Spinal cord (tissue), 10 donors: ENCODE data around the gene PRDM16. TPM values are rescaled to one million over a fixed set of nuclear protein-coding genes. Genes with fewer than 3 reads are reported as not detected.

ENCODE experiments used
- DNase-seq, 6 donors: peaks; one replicate each; pipeline versions ENCODE4 v3.0.0 to v3.0.0-alpha.2; 2013 to 2015; ENCODE audit warnings: low spot score in 6 of 6, low read depth in 4 of 6
- H3K27ac ChIP-seq: one replicate; pipeline ENCODE4 v1.5.1; 2013; ENCODE audit warnings: low read depth, low read length, control low read depth
- H3K27me3 ChIP-seq: one replicate; pipeline ENCODE4 v1.6.1; 2013; ENCODE audit warnings: low read length; ENCODE audit not compliant: control insufficient read depth, insufficient read depth
- H3K36me3 ChIP-seq: one replicate; pipeline ENCODE4 v1.6.1; 2013; ENCODE audit warnings: low read length; ENCODE audit not compliant: control insufficient read depth, insufficient read depth
- H3K4me1 ChIP-seq: one replicate; pipeline ENCODE4 v1.6.1; 2013; ENCODE audit warnings: low read length; ENCODE audit not compliant: control insufficient read depth, insufficient read depth
- H3K4me3 ChIP-seq: one replicate; pipeline ENCODE4 v1.5.1; 2013; ENCODE audit warnings: low read depth, low read length, control low read depth
- H3K9me3 ChIP-seq: one replicate; pipeline ENCODE4 v1.6.1; 2013; ENCODE audit warnings: low read length; ENCODE audit not compliant: control insufficient read depth, insufficient read depth
- WGBS: methylation state at CpG from one replicate; pipeline ENCODE4 v1.1.5; 2013; ENCODE audit warnings: missing lambda C conversion rate; ENCODE audit not compliant: insufficient coverage; 5-methylcytosine and 5-hydroxymethylcytosine counted together
- polyA plus RNA-seq, 2 donors: library from polyadenylated mRNA; unstranded; fragments of 120-200 nt; gene quantifications; one replicate each; pipeline ENCODE4 v1.2.1, GENCODE V29; 2013; ENCODE audit not compliant: insufficient read length in 2 of 2
- total RNA-seq, 2 donors: library from RNA; depleted of rRNA in 1 of 2; stranded (reverse); fragments of 120-200 nt in 1 of 2; fragments of >200 nt in 1 of 2; gene quantifications; one replicate each; pipeline versions ENCODE4 v1.2.3 to v1.2.4, GENCODE V29; 2013 to 2014
- donor health status: healthy.

The PRDM16 gene
- total and polyA plus RNA-seq, 4 donors: 6.1 to 8.3 (median 7.3) TPM

DNA sequence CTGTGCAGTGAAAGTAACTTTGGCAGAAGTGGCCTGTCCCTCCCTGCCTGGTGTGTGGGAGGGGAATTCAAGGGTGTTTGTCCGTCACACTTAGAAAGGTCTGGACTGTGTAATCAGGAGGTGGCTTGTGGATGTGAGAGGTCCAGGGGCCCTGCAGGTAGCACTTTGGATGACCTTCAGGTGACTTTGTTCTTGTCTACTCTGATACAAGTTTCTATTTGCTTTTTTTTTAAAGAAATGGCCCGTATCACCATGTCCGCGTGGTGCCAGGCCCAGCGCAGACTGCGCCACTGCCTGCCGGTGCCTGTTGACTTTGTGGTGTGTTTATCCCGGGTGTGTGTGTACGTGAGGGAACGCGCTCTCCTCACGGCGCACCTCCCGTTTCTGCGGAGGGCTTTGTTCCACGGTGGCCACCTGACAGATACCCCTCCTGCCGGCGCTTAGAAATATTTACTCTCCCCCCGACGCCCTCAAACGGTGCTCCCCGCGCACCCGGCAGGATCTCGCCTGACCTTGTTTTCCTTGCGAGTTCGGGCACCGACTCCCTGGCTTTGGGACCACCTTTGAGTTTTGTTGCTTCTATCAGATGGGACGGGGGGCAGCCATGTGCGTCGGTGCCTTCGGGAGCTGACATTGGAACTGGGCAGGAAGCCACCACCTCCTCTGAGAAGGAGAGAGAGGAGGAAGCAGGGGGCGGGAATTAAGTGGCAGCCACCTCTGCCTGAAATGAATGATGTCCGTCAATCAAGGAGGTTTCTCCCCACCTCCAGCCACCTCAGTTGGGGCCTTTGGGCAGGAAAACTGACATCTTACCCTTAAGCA is 119.4 kb downstream of the PRDM16 start:
- Histone ChIP-seq H3K9me3 (peaks cover 2% of the 10 kb centered on the region), H3K4me1 (peaks cover 62% of the 10 kb centered on the region), H3K4me3 (no peak overlapping the region), H3K36me3 (peaks cover 36% of the 10 kb centered on the region), H3K27ac (no peak overlapping the region), H3K27me3 (peaks cover 5% of the 10 kb centered on the region)
- no peak for DNase-seq
- WGBS: 87% methylated on average over 33 of the region's 34 CpGs

DNA sequence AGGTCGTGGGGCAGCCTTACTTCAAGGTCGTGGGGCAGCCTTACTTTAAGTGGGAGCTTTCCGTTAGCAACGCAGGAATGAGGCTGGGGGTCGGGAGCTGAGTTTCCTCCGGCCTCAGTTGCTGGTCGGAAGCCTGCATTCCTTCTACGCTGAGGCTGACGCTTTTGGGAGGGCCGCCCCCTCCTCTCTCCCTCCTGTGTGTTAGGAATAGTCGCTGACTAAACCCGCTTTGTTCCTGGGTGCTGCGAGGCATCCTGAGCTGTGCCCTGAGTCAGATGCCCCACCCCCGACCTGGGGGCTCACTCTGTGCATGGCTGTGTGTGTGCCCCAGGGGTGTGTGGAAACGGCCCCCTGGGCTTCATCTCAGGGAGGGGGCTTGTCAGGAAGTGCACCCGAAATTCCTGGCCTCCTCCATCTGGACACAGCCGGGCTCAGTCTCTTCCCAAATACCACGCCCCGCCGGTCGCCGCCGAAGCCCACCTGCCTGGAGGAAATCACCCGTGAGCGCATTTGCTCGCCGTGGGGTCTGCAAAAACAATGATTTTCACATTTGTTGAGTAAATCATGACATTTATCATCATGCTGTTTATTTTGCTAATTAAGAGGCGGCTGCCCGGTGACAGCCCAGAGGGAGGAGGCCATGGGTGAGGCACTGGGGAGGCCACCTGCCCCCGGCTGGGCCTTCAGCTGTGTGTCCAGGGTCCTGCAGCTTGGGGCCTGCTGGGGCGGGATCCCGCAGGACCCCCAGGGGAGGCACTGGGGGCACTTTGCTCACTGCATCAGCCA is 121.4 kb downstream of the PRDM16 start:
- DNase-seq: no peak
- Histone ChIP-seq H3K27me3 (no peaks in the 10 kb centered on the region), H3K4me1 (peaks cover 52% of the 10 kb centered on the region), H3K36me3 (peaks cover 51% of the 10 kb centered on the region), H3K9me3 (peaks cover 2% of the 10 kb centered on the region), H3K27ac (no peak overlapping the region), H3K4me3 (no peak overlapping the region)
- WGBS: 64% methylated on average over 14 of the region's 32 CpGs

DNA sequence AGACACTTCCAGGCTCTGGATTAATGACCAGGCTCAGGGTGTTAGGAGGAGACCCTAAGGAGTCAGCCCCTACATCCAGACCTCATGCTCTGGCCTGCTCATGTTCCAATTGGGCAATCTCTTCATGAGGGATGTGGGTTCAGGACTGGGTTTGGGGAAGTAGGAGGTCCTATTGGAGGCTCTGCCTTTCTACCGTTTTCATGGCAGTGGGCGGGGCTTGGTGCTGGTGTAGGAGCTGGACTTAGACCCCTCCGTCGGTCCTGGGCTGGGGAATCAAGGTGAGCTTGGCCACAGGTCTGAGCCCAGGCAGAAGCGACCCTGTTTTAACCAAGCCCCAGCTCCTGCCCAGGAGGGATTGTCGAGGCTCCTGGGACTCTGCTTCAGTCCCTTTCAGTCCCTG is 123.4 kb downstream of the PRDM16 start:
- no peaks in the 10 kb centered on the region for H3K27me3 ChIP-seq
- H3K36me3 ChIP-seq: peaks cover 46% of the 10 kb centered on the region
- H3K27ac ChIP-seq: no peak overlapping the region
- H3K4me1 ChIP-seq: peaks cover 52% of the 10 kb centered on the region
- 93% methylated on average over 6 of the region's 6 CpGs for WGBS
- peaks cover 2% of the 10 kb centered on the region for H3K9me3 ChIP-seq
- no peak overlapping the region for H3K4me3 ChIP-seq
- DNase-seq: no peak

DNA sequence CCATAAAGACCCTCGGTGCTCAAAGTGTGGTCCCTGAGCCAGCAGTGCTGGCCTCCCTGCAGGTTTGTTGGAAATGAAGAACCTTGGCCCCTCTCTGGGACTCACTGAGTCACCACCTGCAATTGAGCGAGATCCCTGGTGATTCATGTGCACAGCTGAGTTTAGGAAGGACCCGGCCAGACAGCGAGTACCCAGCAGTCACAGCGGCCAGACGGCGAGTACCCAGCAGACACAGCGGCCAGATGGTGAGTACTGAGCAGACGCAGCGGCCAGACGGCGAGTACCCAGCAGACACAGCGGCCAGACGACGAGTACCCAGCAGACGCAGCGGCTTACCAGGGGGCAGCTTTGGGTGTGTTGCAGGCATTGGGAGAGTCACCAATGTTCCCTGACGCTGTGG is 123.8 kb downstream of the PRDM16 start:
- H3K27ac ChIP-seq: no peak overlapping the region
- no peaks in the 10 kb centered on the region for H3K27me3 ChIP-seq
- peaks cover 54% of the 10 kb centered on the region for H3K4me1 ChIP-seq
- H3K4me3 ChIP-seq: no peak overlapping the region
- peaks cover 2% of the 10 kb centered on the region for H3K9me3 ChIP-seq
- DNase-seq: no peak
- peaks cover 42% of the 10 kb centered on the region for H3K36me3 ChIP-seq
- 96% methylated on average over 18 of the region's 18 CpGs for WGBS

DNA sequence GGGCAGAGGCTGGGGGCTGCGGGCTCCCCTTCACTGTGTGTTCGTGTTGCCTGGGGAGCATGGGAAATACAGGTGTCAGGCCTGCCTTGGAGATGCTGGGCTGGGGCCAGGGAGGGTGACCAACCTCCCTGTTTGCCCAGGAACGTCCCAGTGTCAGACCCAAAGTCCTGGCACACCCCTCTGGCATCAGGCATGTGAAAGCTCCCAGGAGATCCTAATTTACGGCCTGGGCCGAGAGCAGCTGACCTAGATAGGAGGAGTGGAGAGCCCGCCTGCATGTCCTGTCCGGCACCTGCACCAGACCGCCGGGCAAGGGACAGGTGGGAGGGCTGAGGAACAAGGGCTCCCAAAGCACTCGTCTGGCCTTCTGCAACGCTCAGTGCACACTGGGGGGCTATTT is 124.8 kb downstream of the PRDM16 start:
- Histone ChIP-seq H3K36me3 (peaks cover 44% of the 10 kb centered on the region), H3K4me3 (no peak overlapping the region), H3K9me3 (peaks cover 2% of the 10 kb centered on the region), H3K4me1 (peaks cover 63% of the 10 kb centered on the region), H3K27ac (no peak overlapping the region), H3K27me3 (no peaks in the 10 kb centered on the region)
- DNase-seq: no peak
- WGBS: 84% methylated on average over 10 of the region's 11 CpGs

DNA sequence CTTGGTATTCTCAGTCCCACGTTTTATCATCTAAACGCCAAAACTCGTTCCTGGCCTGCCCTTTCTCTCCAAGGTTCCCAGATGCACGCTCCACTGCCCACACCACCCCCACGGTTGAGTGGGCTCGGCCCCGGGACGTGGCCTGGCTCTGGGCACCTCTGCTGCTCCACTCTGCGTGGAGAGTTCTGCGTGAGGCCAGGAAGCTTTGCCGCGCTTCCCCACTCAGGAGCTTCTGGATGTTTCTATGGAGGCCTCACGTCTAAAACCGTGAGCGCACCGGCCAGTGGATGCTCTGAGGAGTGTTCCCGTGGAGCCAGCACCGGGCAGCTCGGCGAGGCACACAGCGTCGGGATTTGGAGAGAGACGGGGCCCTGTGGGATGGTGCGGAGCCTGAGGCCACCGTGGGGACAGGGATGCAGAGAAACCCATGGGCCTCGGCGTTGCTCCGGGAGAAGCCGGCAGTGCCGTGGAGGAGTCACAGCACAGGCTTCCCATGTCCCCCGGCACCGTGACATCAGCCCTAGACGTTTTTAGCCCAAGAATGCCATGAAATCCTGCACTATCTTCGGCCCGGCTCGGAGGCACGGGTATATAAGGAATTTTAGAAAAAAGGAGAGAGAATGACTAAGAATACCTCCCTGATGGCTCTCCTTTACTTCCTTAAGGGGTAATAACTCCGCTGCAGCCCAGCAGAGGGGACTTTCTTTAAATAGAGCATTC is 125.9 kb downstream of the PRDM16 start:
- 92% methylated on average over 29 of the region's 38 CpGs for WGBS
- no peak overlapping the region for H3K27ac ChIP-seq

DNA sequence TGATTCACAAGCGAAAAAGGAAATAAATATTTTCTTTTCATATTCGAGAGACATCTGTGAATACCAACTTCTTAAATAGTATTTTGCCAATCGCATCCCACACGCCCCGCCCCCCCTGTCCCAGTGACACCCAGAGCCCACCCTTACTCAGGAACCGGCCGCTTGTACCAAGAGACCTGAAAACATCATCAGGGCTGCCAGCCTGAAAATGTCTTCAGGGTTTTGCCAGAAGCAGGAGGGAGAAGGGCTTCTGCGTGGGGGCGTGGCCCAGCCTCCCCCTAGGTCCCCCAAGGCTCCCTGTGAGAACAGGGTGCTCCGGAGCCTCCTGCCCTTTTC is 126.4 kb downstream of the PRDM16 start:
- H3K36me3 ChIP-seq: peaks cover 44% of the 10 kb centered on the region
- DNase-seq: no peak
- H3K9me3 ChIP-seq: peaks cover 2% of the 10 kb centered on the region
- H3K4me1 ChIP-seq: peaks cover 65% of the 10 kb centered on the region
- WGBS: 100% methylated on average over 1 of the region's 10 CpGs
- H3K27ac ChIP-seq: no peak overlapping the region
- H3K27me3 ChIP-seq: no peaks in the 10 kb centered on the region
- H3K4me3 ChIP-seq: no peak overlapping the region

More for the DNA sequence above, 125.9 kb downstream of the PRDM16 start:
- Histone ChIP-seq H3K9me3 (peaks cover 2% of the 10 kb centered on the region), H3K4me1 (peaks cover 69% of the 10 kb centered on the region), H3K4me3 (no peak overlapping the region), H3K27me3 (no peaks in the 10 kb centered on the region), H3K36me3 (peaks cover 44% of the 10 kb centered on the region)
- DNase-seq: no peak

DNA sequence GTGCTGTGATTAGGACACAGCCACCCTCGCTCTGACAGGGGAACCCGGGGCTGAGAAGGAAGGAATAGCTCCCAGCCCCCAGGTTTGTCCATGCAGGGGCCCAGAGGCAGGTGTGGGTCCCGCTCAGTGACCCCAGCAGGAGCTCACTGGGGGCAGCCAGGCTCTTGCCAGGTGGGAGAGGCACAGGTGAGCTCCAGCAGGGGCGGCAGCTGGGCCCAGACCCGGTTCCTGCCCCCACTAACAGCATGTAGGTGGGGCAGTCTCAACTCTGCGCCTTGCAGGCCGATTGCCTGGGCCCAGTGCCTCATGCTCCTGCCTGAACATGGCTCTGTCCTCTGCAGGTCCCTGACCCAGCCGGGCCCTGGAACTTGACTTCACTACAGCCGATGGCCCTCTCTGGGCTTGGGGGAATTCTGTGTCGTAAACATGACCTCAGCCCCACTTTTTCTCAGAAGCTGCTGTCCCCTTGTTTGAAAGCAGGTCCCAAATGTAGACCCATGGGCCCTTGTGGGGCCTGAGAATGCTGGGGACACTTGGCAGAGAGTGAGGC is 127.0 kb downstream of the PRDM16 start:
- H3K4me1 ChIP-seq: peaks cover 60% of the 10 kb centered on the region
- H3K4me3 ChIP-seq: no peak overlapping the region
- DNase-seq: no peak
- peaks cover 44% of the 10 kb centered on the region for H3K36me3 ChIP-seq
- H3K27me3 ChIP-seq: no peaks in the 10 kb centered on the region
- 85% methylated on average over 10 of the region's 10 CpGs for WGBS
- peaks cover 2% of the 10 kb centered on the region for H3K9me3 ChIP-seq
- H3K27ac ChIP-seq: no peak overlapping the region

DNA sequence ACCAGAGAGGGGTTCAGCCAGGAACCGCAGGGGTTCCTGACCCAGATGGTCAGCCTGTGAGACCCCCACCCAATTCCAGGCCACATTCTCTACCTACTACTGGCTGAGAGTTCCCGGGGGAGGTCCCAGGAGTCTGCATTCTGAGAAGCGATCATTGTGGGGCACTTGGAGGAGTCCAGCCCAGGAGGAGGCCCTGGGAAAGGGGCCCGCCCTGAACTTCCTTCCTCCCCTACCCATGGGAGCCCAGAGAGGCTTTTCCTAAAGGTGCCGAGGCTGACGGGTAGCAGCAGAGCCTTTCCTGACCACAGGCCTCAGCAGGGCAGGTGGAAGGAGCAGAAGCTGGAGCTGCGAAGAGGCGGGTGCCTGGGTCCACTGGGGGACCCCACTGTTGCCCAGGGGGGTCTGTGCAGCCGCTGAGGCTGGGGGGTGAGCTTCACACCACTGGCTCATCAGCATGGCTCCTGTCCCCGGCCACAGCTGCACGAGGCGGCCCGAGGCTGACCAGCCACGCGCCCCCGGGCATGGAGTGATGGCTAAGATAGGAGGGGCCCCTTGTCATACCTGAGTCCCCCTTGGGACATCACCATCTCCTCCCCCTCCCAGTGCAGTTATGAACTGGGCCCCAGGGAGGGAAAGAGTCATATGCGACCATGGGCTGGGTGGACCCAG is 127.7 kb downstream of the PRDM16 start:
- peaks cover 60% of the 10 kb centered on the region for H3K4me1 ChIP-seq
- H3K27ac ChIP-seq: no peak overlapping the region
- WGBS: 91% methylated on average over 9 of the region's 17 CpGs
- DNase-seq: no peak
- H3K27me3 ChIP-seq: no peaks in the 10 kb centered on the region
- peaks cover under 1% of the 10 kb centered on the region for H3K9me3 ChIP-seq
- peaks cover 46% of the 10 kb centered on the region for H3K36me3 ChIP-seq
- H3K4me3 ChIP-seq: no peak overlapping the region
